Peyer's patch (tissue), 4 donors: ENCODE data around the gene SHANK2. TPM values are rescaled to one million over a fixed set of nuclear protein-coding genes. Genes with fewer than 3 reads are reported as not detected.

Source experiments
- DNase-seq, 3 donors: peaks; one replicate each; pipeline ENCODE4 v3.0.0-alpha.2; 2017 to 2019
- H3K27ac ChIP-seq, 4 donors: fragments of 200-600 bp; sonication (generic); one replicate each; pipeline ENCODE4 v1.5.1; 2016 to 2019
- H3K27me3 ChIP-seq, 2 donors: fragments of 200-600 bp; sonication (generic); one replicate each; pipeline ENCODE4 v1.5.1; 2019
- H3K36me3 ChIP-seq, 3 donors: fragments of 200-600 bp; sonication (generic); one replicate each; pipeline ENCODE4 v1.5.1; 2016 to 2019
- H3K4me1 ChIP-seq, 4 donors: fragments of 200-600 bp; sonication (generic); one replicate each; pipeline ENCODE4 v1.5.1; 2016 to 2019
- H3K4me3 ChIP-seq, 4 donors: fragments of 200-600 bp; sonication (generic); 1 replicate in 3 of 4; 2 replicates in 1 of 4; pipeline ENCODE4 v1.5.1; 2016 to 2019; ENCODE audit warnings: mild to moderate bottlenecking in 1 of 4
- H3K9me3 ChIP-seq, 4 donors: fragments of 200-600 bp; sonication (generic); one replicate each; pipeline ENCODE4 v1.5.1; 2016 to 2019; ENCODE audit warnings: mild to moderate bottlenecking in 1 of 4
- POLR2A ChIP-seq, 2 donors: fragments of 450-650 bp; IDR thresholded peaks; one replicate each; pipeline ENCODE4 v1.5.1; 2017; ENCODE audit warnings: antibody characterized with exemption in 2 of 2, mild to moderate bottlenecking in 2 of 2, moderate library complexity in 2 of 2
- total RNA-seq, 4 donors: library from RNA; depleted of rRNA; stranded (reverse); fragments of >200 nt; gene quantifications; one replicate each; pipeline ENCODE4 v1.1.0, GENCODE V29; 2016
- TF ChIP-seq, protein P1 (sequence below), 6 experiments: fragments of 450-650 bp in 4 of 6; fragments of 200-600 bp in 2 of 6; sonication (generic) in 1 of 6; IDR thresholded peaks; one replicate each; pipeline ENCODE4 v1.5.1; 2017 to 2019; ENCODE audit warnings: antibody characterized with exemption in 6 of 6, mild to moderate bottlenecking in 3 of 6, moderate library complexity in 1 of 6

Gene SHANK2
- total RNA-seq, 4 donors from 2014 or later = 26.1 to 109 (median 56.6) TPM

DNA sequence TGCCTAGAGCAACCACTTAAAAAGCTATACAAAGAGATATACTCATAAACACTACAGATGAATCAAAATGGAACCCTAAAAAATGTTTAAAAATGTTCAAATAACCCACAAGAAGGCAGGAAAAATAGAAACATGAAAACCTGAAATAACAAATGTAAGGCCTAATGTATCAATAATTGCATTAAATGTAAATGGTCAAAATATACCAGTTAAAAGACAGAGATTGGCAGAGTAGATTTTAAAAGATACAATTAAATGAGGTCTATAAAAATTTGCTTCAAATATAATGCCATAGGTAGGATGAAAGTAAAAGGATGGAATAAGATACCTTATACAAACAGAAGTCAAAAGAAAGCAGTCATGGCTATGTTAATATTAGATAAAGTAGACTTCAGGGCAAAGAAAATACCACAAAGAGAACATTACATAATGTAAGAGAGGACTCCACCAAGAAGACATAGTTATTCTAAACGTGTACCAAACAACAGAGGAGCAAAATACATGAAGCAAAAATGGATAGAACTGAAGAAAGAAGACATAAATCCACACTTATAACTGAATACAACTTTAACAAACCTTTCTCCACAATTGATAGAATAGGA lies 25.2 kb downstream of the SHANK2 start:
- H3K27me3 ChIP-seq = no peaks in the 10 kb centered on the region
- no peaks in the 10 kb centered on the region for H3K36me3 ChIP-seq
- H3K27ac ChIP-seq = no peak overlapping the region
- no peak for DNase-seq
- no peak overlapping the region for H3K4me3 ChIP-seq
- H3K4me1 ChIP-seq = no peaks in the 10 kb centered on the region
- TF ChIP-seq POLR2A (IDR thresholded peaks at IDR 0.05) = no peak
- H3K9me3 ChIP-seq = peaks cover 0 to 4% (median 2%) of the 10 kb centered on the region in 4 donors

DNA sequence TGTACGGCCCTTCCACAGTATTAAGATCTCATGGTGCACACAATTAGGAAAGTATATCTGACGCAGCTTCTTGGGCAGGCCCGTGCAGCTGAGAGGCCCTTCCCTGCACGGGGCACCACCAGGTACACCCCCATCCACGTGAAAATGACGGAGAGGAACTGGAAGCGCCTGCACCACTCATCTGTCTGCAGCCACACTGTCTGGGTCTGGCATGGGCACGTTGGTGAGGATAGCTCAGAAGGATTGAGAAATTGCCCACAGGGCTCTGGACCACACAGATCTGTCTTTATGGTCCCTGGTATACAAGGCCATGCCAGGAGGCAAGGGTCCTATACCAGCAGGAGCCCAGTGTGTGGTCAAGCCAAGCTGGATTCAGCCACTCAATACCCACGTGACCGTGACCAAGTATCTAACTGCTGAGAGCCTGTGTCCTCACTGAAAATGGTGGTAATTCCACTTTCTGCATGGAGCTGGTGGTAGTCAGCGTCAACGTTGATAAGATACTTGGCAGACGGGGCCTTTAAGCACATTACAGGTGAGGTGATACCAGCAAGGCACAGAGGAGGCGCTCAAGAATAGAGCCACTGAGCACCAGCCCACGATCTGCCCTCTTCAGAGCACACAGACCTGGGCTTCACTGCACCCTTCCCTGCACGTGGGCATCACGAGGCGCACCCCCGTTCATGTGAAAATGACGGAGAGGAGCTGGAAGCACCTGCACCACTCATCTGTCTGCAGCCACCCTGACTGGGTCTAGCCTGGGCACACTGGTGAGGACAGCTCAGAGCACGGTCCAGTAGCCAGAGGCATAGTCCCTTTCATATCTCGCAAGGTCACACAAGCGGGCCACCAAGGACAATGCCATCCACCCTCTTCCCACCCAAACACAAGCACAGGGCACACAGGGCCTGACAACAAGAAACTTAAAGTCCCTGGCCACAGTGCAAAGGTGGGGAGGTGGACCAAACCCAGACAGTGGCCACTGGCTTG lies 28.4 kb downstream of the SHANK2 start:
- Histone ChIP-seq H3K36me3 (no peaks in the 10 kb centered on the region), H3K27ac (no peak overlapping the region), H3K4me3 (no peak overlapping the region), H3K9me3 (peaks cover 0 to 4% (median 2%) of the 10 kb centered on the region in 4 donors), H3K4me1 (no peaks in the 10 kb centered on the region), H3K27me3 (no peaks in the 10 kb centered on the region)
- TF ChIP-seq POLR2A (IDR thresholded peaks at IDR 0.05) = no peak
- TF ChIP-seq, protein P1, sequence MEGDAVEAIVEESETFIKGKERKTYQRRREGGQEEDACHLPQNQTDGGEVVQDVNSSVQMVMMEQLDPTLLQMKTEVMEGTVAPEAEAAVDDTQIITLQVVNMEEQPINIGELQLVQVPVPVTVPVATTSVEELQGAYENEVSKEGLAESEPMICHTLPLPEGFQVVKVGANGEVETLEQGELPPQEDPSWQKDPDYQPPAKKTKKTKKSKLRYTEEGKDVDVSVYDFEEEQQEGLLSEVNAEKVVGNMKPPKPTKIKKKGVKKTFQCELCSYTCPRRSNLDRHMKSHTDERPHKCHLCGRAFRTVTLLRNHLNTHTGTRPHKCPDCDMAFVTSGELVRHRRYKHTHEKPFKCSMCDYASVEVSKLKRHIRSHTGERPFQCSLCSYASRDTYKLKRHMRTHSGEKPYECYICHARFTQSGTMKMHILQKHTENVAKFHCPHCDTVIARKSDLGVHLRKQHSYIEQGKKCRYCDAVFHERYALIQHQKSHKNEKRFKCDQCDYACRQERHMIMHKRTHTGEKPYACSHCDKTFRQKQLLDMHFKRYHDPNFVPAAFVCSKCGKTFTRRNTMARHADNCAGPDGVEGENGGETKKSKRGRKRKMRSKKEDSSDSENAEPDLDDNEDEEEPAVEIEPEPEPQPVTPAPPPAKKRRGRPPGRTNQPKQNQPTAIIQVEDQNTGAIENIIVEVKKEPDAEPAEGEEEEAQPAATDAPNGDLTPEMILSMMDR (IDR thresholded peaks at IDR 0.05) = no peak
- DNase-seq = no peak

DNA sequence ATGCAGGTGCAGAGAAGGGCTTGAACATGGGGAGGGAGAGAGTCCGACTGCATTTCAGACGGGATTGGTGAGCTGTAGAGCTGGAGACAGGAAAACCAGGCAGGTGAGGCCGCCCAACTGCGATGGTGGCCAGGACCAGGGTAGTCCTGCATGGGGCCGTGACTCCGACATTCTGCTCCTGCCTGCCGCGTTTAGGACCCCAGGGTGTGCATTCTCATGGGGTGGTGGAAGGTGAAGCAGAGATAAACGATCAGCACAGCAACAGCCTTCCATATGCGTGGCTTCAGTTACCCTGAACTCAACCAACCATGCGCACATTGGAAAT lies 29.3 kb downstream of the SHANK2 start:
- TF ChIP-seq, protein P1 (IDR thresholded peaks at IDR 0.05) = no peak
- TF ChIP-seq POLR2A (IDR thresholded peaks at IDR 0.05) = no peak
- H3K27ac ChIP-seq = no peak overlapping the region
- peaks cover 0 to 4% (median 2%) of the 10 kb centered on the region in 4 donors for H3K9me3 ChIP-seq
- DNase-seq = no peak
- no peaks in the 10 kb centered on the region for H3K4me1 ChIP-seq
- no peaks in the 10 kb centered on the region for H3K36me3 ChIP-seq
- no peak overlapping the region for H3K4me3 ChIP-seq
- no peaks in the 10 kb centered on the region for H3K27me3 ChIP-seq

DNA sequence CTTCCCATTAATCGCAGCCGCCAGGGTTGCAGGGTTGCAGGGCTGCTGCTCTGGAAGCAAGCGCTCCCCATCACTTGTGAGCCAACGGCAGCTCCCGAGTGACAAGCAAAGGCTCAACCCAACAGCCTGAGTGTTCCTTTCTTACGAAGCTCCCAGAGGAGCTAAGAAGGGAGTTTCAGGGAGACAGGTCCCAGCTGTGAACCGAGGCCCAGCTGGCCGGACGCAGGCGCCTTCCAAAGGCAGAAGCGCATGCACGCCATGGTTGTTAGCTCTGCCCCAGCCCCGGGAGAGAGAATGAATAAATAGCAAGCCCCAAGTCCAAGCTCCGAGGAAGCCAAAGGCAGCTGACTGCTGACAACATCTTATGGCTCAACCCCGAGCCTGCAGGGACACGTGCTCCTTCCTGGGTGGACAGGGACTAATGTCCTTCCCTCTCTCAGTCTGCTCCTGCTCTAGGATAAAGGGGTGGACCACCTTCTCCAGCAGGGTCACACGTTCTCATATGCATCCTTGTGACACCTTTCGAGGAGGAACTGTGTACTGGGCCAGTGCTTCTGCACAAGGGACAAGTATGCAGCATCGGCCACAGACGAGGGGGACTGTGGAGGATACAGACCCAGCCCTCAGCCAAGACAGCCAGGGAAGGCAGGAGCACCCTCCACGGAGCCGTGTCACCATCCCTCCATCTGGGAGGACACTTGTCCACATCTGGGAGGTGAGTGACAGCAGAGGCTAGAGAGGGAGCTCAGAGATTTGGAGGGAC lies 29.9 kb downstream of the SHANK2 start:
- H3K9me3 ChIP-seq = peaks cover 0 to 4% (median 2%) of the 10 kb centered on the region in 4 donors
- no peak overlapping the region for H3K4me3 ChIP-seq
- peak in 1 of 3 donors; percentile 53 for DNase-seq
- TF ChIP-seq POLR2A (IDR thresholded peaks at IDR 0.05) = no peak
- TF ChIP-seq, protein P1 (IDR thresholded peaks at IDR 0.05) = no peak
- H3K27ac ChIP-seq = no peak overlapping the region
- H3K36me3 ChIP-seq = no peaks in the 10 kb centered on the region
- H3K27me3 ChIP-seq = no peaks in the 10 kb centered on the region
- H3K4me1 ChIP-seq = no peaks in the 10 kb centered on the region

DNA sequence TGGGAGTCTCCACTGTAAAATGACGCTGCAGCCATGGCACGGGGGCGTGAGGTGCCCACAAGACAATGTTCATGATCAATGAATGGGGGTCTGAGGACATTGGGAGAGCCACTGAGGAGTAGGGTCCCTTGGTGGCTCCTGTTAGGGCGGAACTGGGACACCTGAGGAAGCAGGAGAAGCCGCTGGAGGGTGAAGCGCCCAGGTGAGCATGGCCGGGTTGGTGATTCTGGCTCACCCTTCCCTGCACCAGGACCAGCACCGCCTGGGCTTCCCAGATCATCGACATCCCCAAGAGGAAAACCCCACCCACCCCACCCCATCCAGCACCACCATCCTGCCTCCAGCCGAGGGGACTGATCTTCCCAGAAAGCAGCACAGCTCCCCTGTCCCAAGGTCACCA lies 30.6 kb downstream of the SHANK2 start:
- Histone ChIP-seq H3K36me3 (no peaks in the 10 kb centered on the region), H3K27ac (no peak overlapping the region), H3K4me1 (no peaks in the 10 kb centered on the region), H3K4me3 (no peak overlapping the region), H3K27me3 (no peaks in the 10 kb centered on the region), H3K9me3 (peaks cover 0 to 3% (median 0%) of the 10 kb centered on the region in 4 donors)
- DNase-seq = no peak
- TF ChIP-seq POLR2A (IDR thresholded peaks at IDR 0.05) = no peak
- TF ChIP-seq, protein P1 (IDR thresholded peaks at IDR 0.05) = no peak
